HG03280 (cell line): ENCODE results near the gene CXADR.

Experiments
- ATAC-seq: cut with Tn5 transposase; IDR thresholded peaks from one replicate; pipeline ENCODE4 v1.9.1; 2021; ENCODE audit warnings: mild to moderate bottlenecking, moderate library complexity; ENCODE audit not compliant: unreplicated experiment

Gene CXADR

GRCh38 chr21:17585875-17586450 lies 73.1 kb downstream of the CXADR start:
- no peak for ATAC-seq

GRCh38 chr21:17590430-17590829 lies 77.6 kb downstream of the CXADR start:
- no peak for ATAC-seq

GRCh38 chr21:17597680-17598079 lies 84.8 kb downstream of the CXADR start:
- no peak for ATAC-seq

GRCh38 chr21:17598437-17598836 lies 85.6 kb downstream of the CXADR start:
- peak; percentile 79 for ATAC-seq

- no peak for ATAC-seq
Observed at GRCh38 chr21:17602874-17603273, 90.0 kb downstream of the CXADR start.

GRCh38 chr21:17607684-17608083 lies 94.8 kb downstream of the CXADR start:
- no peak for ATAC-seq

GRCh38 chr21:17609681-17610080 lies 96.8 kb downstream of the CXADR start:
- no peak for ATAC-seq

- ATAC-seq: no peak
Observed at GRCh38 chr21:17610911-17611310, 98.1 kb downstream of the CXADR start.

GRCh38 chr21:17611414-17612022 lies 98.7 kb downstream of the CXADR start:
- peak; percentile 61 for ATAC-seq

GRCh38 chr21:17612023-17612564 lies 99.3 kb downstream of the CXADR start:
- ATAC-seq: peak; percentile 1

- ATAC-seq: peak; percentile 80
Observed at GRCh38 chr21:17612565-17613241, 99.9 kb downstream of the CXADR start, which contains the start of gene BTG3. Gene BTG3, minus strand, starts transcription at chr21:17612901. Its CDS starts 3,757 bp downstream, at chr21:17609144.

- ATAC-seq: no peak
Observed at GRCh38 chr21:17613242-17613676, 100.4 kb downstream of the CXADR start.

GRCh38 chr21:17616831-17617230 lies 104.0 kb downstream of the CXADR start:
- ATAC-seq: no peak

- ATAC-seq: no peak
Observed at GRCh38 chr21:17622018-17622417, 109.2 kb downstream of the CXADR start.

GRCh38 chr21:17631195-17631594 lies 118.4 kb downstream of the CXADR start:
- ATAC-seq: no peak

- ATAC-seq: no peak
Observed at GRCh38 chr21:17636711-17637110, 123.9 kb downstream of the CXADR start.

- ATAC-seq: no peak
Observed at GRCh38 chr21:17640821-17641220, 128.0 kb downstream of the CXADR start.
